NCI-H748 (cell line): ENCODE results near the gene UBFD1.
"Not testable (repeated sequence)": the region's sequence is repeated elsewhere in the genome, so short reads cannot be mapped to it uniquely, and the experiment has no call there.

ENCODE experiments used
- DNase-seq: peaks from one replicate; lab custom pipeline; 2025; ENCODE audit not compliant: unreplicated experiment; lab: John Stamatoyannopoulos, UW

The UBFD1 gene

DNA sequence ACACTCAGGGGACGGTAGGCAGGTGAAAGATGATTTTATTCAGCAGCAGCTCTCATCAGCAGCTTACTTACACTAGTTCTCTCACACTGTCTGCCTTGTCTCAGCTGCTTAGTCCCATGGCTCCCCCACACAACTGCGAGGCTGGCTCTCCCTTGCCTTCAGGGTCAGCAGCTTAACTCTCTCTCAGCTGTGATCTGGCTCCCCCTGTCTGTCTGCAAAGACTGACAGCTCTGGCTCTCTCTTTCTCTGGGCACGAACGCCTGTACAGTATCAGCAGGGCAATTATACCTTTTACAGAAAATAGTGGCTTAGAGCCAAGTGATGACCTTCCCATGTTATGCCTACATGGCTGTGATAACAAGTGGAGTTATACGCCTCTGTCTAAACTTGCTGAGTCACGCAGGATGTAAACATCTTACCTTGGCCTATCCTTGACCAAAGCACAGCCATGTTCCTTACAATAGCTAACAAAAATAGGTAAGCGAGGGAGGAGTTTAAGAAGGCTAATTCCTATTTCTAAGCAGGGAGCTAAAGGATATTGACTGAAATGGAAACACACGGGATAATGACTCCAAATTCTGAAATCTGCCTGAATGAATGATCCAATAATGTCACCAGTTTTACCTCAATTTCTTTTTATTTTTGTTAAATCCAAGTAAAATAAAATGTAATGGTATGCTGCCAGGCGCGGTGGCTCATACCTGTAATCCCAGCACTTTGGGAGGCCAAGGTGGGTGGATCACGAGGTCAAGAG, 39.7 kb downstream of the UBFD1 start:
- DNase-seq: peak; percentile 34

DNA sequence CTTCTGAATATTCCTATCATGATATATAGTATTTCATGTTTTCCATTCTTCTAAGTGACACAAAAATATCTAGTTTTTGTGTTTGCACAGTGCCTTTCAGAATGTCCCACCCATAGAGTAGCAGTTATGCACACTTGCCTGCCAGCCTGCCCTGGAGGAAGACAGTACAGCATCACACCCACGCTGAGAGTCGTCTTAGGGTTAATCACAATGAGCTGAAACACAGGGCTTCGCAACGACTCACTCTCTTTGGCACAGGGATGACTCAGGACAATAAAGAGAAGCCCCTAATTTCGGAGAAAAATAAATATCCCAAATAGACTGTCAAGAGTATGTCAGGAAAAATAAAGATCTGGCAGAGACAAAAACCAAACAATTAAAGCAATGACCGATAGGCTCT, 50.2 kb downstream of the UBFD1 start:
- no peak for DNase-seq

DNA sequence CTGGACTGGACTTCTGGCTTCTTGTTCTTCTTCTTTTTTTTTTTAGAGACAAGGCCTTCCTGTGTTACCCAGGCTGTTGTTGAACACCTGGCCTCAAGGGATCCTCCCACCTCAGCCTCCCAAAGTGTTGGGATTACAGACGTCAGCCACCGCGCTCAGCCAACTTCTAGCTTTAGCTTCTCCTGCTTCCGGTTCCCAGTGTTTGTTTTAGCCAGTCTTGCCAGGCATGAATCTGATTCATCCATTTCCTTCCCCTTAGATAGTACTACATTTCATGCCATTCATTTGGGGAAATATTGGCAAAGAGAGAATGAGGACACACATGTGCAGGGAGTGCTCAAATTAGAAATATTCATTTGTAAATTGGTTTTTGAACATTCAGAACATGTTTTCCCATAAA, 50.7 kb downstream of the UBFD1 start:
- no peak for DNase-seq

DNA sequence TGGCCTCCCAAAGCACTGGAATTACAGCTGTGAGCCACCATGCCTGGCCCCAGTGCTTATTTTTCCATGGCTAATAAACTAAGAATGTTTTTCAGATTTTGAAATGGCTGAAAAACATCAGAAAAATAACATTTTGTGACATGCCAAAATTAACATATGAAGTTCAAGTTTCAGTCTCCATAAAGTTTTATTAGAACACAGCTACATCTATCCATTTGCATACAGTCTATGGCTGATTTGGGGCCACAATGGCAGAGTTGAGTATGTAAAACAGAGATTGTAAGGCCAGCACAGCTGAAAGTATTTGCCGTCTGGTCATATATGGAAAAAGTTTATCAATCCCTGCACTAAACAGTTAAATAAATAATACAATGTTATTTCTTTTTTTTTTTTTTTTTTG, 52.4 kb downstream of the UBFD1 start:
- no peak for DNase-seq

GRCh38 chr16:23610905-23611304, 53.4 kb downstream of the UBFD1 start:
- not testable (repeated sequence) for DNase-seq

DNA sequence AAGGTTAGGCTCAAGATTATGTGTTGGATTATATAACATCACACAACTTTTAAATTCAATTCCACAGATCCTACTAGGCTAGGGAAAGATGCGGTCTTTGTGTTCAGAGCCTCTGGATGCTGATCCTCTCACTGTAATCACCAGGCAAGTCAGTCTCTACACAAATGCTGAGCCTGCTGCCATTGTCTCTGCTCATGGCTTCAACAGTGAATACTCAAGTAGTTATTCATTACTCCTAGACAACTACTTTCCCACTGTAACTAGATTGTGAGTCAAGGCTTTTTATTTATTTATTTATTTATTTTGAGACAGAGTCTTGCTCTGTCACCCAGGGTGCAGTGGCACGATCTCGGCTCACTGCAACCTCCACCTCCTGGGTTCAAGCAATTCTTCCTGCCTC, 54.4 kb downstream of the UBFD1 start:
- DNase-seq: no peak

DNA sequence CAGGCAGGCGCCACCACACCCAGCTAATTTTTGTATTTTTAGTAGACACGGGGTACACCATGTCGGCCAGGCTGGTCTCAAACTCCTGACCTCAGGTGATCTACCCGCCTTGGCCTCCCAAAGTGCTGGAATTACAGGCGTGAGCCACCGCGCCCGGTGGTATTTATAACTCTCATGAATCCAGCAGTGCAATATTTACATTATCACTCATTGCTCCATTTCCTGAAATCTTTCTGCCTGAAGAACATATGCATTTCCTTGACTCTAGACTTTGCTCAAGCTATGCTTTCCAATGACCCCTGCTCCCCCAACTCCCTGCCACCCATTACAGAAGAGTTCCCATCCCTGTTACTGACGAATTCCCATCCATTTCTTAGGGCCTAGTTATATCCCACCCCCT, 58.3 kb downstream of the UBFD1 start:
- DNase-seq: no peak
